Endothelial cell of umbilical vein (primary cell): ENCODE measurements around the gene ZBTB4. TPM values are rescaled to one million over a fixed set of nuclear protein-coding genes. Genes with fewer than 3 reads are reported as not detected.

Experiments
- BruUV-seq: library from RNA; stranded (reverse); fragments of 400-500 nt; replicated peaks from 2 replicates; lab custom pipeline; 2021; lab: Mats Ljungman, UMichigan
- CTCF ChIA-PET: fragments of 300-600, 350-600 bp; sonication (Branson Sonifier 250); formaldehyde crosslinking; loops from one replicate; lab custom pipeline; 2021; ENCODE audit warnings: antibody characterized with exemption, inconsistent platforms; lab: Charles Lee
- POLR2A ChIA-PET: fragments of 300-600, 350-600 bp; sonication (Branson Sonifier 250); formaldehyde crosslinking; loops from one replicate; lab custom pipeline; 2021; ENCODE audit warnings: antibody characterized with exemption, inconsistent platforms; lab: Charles Lee
- DNase-seq: peaks from one replicate; pipeline ENCODE4 v3.0.0-alpha.2; 2011; ENCODE audit warnings: low read depth, low spot score
- FAIRE-seq: peaks from 2 replicates; lab custom pipeline; 2011; peaks lifted over from hg19 to GRCh38; lab: Jason Lieb, UNC
- H2AFZ ChIP-seq: 2 replicates; pipeline ENCODE4 v1.6.0; 2012; ENCODE audit warnings: low read depth, low read length, control low read depth, inconsistent platforms
- H3K27ac ChIP-seq: 2 replicates; pipeline ENCODE4 v1.5.1; 2011; ENCODE audit warnings: low read depth, mild to moderate bottlenecking, control low read depth, low read length, moderate library complexity; ENCODE audit not compliant: insufficient read depth
- H3K27me3 ChIP-seq, 2 experiments: 2 replicates each; pipeline versions ENCODE4 v1.6.0 to v1.6.1; 2011; ENCODE audit warnings: low read length in 2 of 2, mixed read lengths in 1 of 2; ENCODE audit not compliant: control insufficient read depth in 2 of 2, insufficient read depth in 2 of 2
- H3K36me3 ChIP-seq, 2 experiments: 2 replicates in 1 of 2; 3 replicates in 1 of 2; pipeline ENCODE4 v1.5.1; 2011; ENCODE audit warnings: low read length in 2 of 2, mild to moderate bottlenecking in 1 of 2, moderate library complexity in 1 of 2; ENCODE audit not compliant: control insufficient read depth in 2 of 2, insufficient read depth in 2 of 2; ENCODE audit errors: extremely low read depth in 1 of 2
- H3K4me1 ChIP-seq: 3 replicates; pipeline ENCODE4 v1.5.1; 2011; ENCODE audit warnings: mild to moderate bottlenecking, low read length; ENCODE audit not compliant: control insufficient read depth, insufficient read depth; ENCODE audit errors: extremely low read depth
- H3K4me2 ChIP-seq: 2 replicates; pipeline ENCODE4 v1.6.1; 2011; ENCODE audit warnings: low read length, control low read depth, mixed read lengths; ENCODE audit not compliant: insufficient read depth
- H3K4me3 ChIP-seq, 3 experiments: fragments of 200-600 bp in 1 of 3; sonication (generic), shearing (Covaris generic) in 1 of 3; replicated peaks in 1 of 3; 2 replicates each; pipeline ENCODE4 v1.5.1; 2011 to 2016; ENCODE audit warnings: control low read depth in 3 of 3, low read length in 3 of 3, mild to moderate bottlenecking in 2 of 3, inconsistent platforms in 1 of 3, low read depth in 1 of 3, moderate library complexity in 1 of 3; ENCODE audit not compliant: insufficient read depth in 1 of 3
- H3K79me2 ChIP-seq: 2 replicates; pipeline ENCODE4 v1.6.0; 2012; ENCODE audit warnings: low read length, inconsistent platforms; ENCODE audit not compliant: control insufficient read depth, insufficient read depth
- H3K9ac ChIP-seq: replicated peaks from 2 replicates; pipeline ENCODE3; 2011; ENCODE audit warnings: low read length, control low read depth; ENCODE audit not compliant: insufficient read depth; ENCODE audit errors: extremely low read depth
- H3K9me1 ChIP-seq: replicated peaks from 3 replicates; pipeline ENCODE4 v1.6.0; 2011; ENCODE audit warnings: mild to moderate bottlenecking, low read length; ENCODE audit not compliant: control insufficient read depth, insufficient read depth; ENCODE audit errors: extremely low read depth
- H3K9me3 ChIP-seq: replicated peaks from 2 replicates; pipeline ENCODE4 v1.5.1; 2012; ENCODE audit warnings: low read length, inconsistent platforms; ENCODE audit not compliant: control insufficient read depth, insufficient read depth
- H4K20me1 ChIP-seq: replicated peaks from 2 replicates; pipeline ENCODE3; 2011; ENCODE audit warnings: mild to moderate bottlenecking, low read length; ENCODE audit not compliant: control insufficient read depth, insufficient read depth; ENCODE audit errors: extremely low read depth
- EZH2 ChIP-seq: IDR thresholded peaks from 2 replicates; pipeline ENCODE4 v1.6.1; 2012; ENCODE audit warnings: borderline replicate concordance, low read depth, mild to moderate bottlenecking, moderate library complexity, low read length, inconsistent platforms; ENCODE audit not compliant: severe bottlenecking
- FOS ChIP-seq: IDR thresholded peaks from 2 replicates; pipeline ENCODE4 v1.6.1; 2011; ENCODE audit warnings: mild to moderate bottlenecking, low read length, moderate library complexity, borderline replicate concordance; ENCODE audit not compliant: insufficient read depth
- JUN ChIP-seq: IDR thresholded peaks from 2 replicates; pipeline ENCODE4 v1.6.1; 2011; ENCODE audit warnings: borderline replicate concordance, low read depth; ENCODE audit not compliant: insufficient read length, insufficient read depth
- MAX ChIP-seq: IDR thresholded peaks from 2 replicates; pipeline ENCODE4 v1.6.1; 2011; ENCODE audit not compliant: insufficient read depth, insufficient read length
- POLR2A ChIP-seq: IDR thresholded peaks from 2 replicates; pipeline ENCODE4 v1.6.1; 2012; ENCODE audit warnings: low read depth, mild to moderate bottlenecking, control low read depth, low read length
- dilution Hi-C: fragments of 300-500 bp; cut with MboI; formaldehyde crosslinking; loops from one replicate; pipeline ENCODE4 v1.15.0; 2019; ENCODE audit warnings: low sequenced_read_pairs; ENCODE audit not compliant: extremely low pct_ligation_motif_present
- intact Hi-C: fragments of 100-400 bp; cut with micrococcal nuclease; formaldehyde crosslinking; loops from one replicate; pipeline ENCODE4 v1.10.0; 2022
- polyA plus RNA-seq, 4 experiments: library from polyadenylated mRNA; depleted of rRNA in 3 of 4; stranded (reverse) in 3 of 4; unstranded in 1 of 4; fragments of >200 nt; gene quantifications; 2 replicates each; pipeline versions ENCODE4 v1.2.1 to v1.2.3, GENCODE V29; 2011 to 2012; ENCODE audit warnings: missing spikeins in 1 of 4
- total RNA-seq: library from RNA; stranded (reverse); gene quantifications from 2 replicates; pipeline ENCODE4 v1.2.3, GENCODE V29; 2021

Gene ZBTB4
- total and polyA plus RNA-seq, 2 donors (not counting 3 experiments of a cell fraction or from before 2014, with no cell fraction given) = 15.1 to 26.5 TPM

GRCh38 chr17:7439462-7440112 is 39.8 kb downstream of the ZBTB4 start, which contains the start of gene FGF11:
FGF11 (plus strand) TSS chr17:7439512; CDS start chr17:7439621, 109 bp downstream.
- H3K36me3 ChIP-seq = no peaks in the 10 kb centered on the region
- peak within 1 kb of the TSS; percentile 63 for H3K4me2 ChIP-seq
- dilution Hi-C loops (no loop called here), intact Hi-C loops (loop anchor here (5.0 kb wide), 2 partner anchors 187 to 248 kb away; partner anchors contain the start of genes CTDNEP1, ELP5, TP53 and WRAP53)
- DNase-seq (no peak), FAIRE-seq (no peak)
- CTCF ChIA-PET = interaction anchor here (0.8 to 3.0 kb wide), 4 partner anchors 9 to 121 kb away, joined by 3 to 17 read pairs (median 4); partner anchors contain the start of gene PLSCR3
- no peak within 1 kb of the TSS for H3K9ac ChIP-seq
- peaks cover 20 to 28% of the 10 kb centered on the region in 2 experiments for H3K27me3 ChIP-seq
- POLR2A ChIA-PET = interaction anchor here (1.1 to 1.6 kb wide), 2 partner anchors 39 to 45 kb away, joined by 3 to 6 read pairs; partner anchors contain the start of genes POLR2A and ZBTB4
- H3K27ac ChIP-seq = no peak within 1 kb of the TSS
- no peaks in the 10 kb centered on the region for H4K20me1 ChIP-seq
- no peaks in the 10 kb centered on the region for H3K9me3 ChIP-seq
- peak within 1 kb of the TSS; percentile 65 for H2AFZ ChIP-seq
- no peaks in the 10 kb centered on the region for H3K79me2 ChIP-seq
- H3K4me1 ChIP-seq = peaks cover 28% of the 10 kb centered on the region
- BruUV-seq = no TSS peak
- no peak for TF ChIP-seq JUN
- TF ChIP-seq MAX = no peak
- TF ChIP-seq POLR2A = no peak
- peak; percentile 84 for TF ChIP-seq EZH2
- no peak for TF ChIP-seq FOS
- peak within 1 kb of the TSS; percentile 27 to 30 (median 29) for H3K4me3 ChIP-seq
- H3K9me1 ChIP-seq = no peaks in the 10 kb centered on the region
